ENCODE results near the gene USP53.

DNA sequence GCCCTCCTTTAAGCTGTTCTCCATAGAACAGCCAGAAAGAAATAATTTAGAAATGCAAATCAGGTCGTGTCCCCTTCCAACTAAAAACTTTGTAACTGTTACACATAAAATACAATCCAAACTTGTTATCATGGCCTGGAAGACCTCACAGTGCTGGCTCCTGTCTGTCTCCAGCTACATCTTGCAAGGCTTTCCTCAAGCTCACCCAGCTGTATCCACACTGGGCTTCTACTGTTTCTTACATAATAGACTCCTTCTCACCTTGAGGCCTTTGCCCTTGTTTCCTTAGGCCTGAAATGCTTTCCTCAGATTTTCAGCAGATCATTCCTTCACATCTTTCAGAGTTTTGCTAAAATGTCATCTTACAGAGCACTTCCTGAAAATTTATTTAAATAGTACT lies 33.5 kb upstream of the USP53 start:
- TF ChIP-seq, protein P1, sequence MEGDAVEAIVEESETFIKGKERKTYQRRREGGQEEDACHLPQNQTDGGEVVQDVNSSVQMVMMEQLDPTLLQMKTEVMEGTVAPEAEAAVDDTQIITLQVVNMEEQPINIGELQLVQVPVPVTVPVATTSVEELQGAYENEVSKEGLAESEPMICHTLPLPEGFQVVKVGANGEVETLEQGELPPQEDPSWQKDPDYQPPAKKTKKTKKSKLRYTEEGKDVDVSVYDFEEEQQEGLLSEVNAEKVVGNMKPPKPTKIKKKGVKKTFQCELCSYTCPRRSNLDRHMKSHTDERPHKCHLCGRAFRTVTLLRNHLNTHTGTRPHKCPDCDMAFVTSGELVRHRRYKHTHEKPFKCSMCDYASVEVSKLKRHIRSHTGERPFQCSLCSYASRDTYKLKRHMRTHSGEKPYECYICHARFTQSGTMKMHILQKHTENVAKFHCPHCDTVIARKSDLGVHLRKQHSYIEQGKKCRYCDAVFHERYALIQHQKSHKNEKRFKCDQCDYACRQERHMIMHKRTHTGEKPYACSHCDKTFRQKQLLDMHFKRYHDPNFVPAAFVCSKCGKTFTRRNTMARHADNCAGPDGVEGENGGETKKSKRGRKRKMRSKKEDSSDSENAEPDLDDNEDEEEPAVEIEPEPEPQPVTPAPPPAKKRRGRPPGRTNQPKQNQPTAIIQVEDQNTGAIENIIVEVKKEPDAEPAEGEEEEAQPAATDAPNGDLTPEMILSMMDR (IDR thresholded peaks at IDR 0.05; ENCODE audit: low read depth, low read length, poor library complexity, severe bottlenecking): no peak
- TF ChIP-seq EZH2phosphoT487 (IDR thresholded peaks at IDR 0.05; ENCODE audit: borderline replicate concordance, low read length): no peak
